WERI-Rb-1 (cell line): ENCODE measurements around the gene APOBR.

Experiments used
- DNase-seq: peaks from one replicate; pipeline ENCODE4 v3.0.0-alpha.2; 2020
- H3K27ac ChIP-seq: fragments of 250-450 bp; sonication (Bioruptor Pico); 2 replicates; pipeline ENCODE4 v1.5.1; 2020; ENCODE audit warnings: mild to moderate bottlenecking, moderate library complexity
- H3K27me3 ChIP-seq: fragments of 250-450 bp; sonication (Bioruptor Pico); 2 replicates; pipeline ENCODE4 v1.5.1; 2021; ENCODE audit warnings: mild to moderate bottlenecking, low read depth, moderate library complexity; ENCODE audit not compliant: insufficient read depth, severe bottlenecking
- H3K36me3 ChIP-seq: fragments of 250-450 bp; sonication (Bioruptor Pico); 2 replicates; pipeline ENCODE4 v1.5.1; 2020; ENCODE audit warnings: mild to moderate bottlenecking, moderate library complexity
- H3K4me3 ChIP-seq: 2 replicates; pipeline ENCODE4 v1.5.1; 2011; ENCODE audit warnings: low read depth, mild to moderate bottlenecking, control low read depth, low read length
- H3K9me3 ChIP-seq: fragments of 250-450 bp; sonication (Bioruptor Pico); 2 replicates; pipeline ENCODE4 v1.5.1; 2021; ENCODE audit warnings: mild to moderate bottlenecking, moderate library complexity; ENCODE audit not compliant: severe bottlenecking
- TF ChIP-seq, protein P1 (sequence below): IDR thresholded peaks from 2 replicates; pipeline ENCODE4 v1.5.1; 2011; ENCODE audit warnings: low read depth, mild to moderate bottlenecking, control low read depth, inconsistent platforms, low read length

Gene APOBR

GRCh38 chr16:28502290-28502689 is 7.8 kb downstream of the APOBR start:
- Histone ChIP-seq H3K27me3 (no peaks in the 10 kb centered on the region), H3K9me3 (no peaks in the 10 kb centered on the region), H3K4me3 (no peak overlapping the region), H3K36me3 (no peaks in the 10 kb centered on the region), H3K27ac (no peak overlapping the region)
- DNase-seq: no peak
- TF ChIP-seq, protein P1, sequence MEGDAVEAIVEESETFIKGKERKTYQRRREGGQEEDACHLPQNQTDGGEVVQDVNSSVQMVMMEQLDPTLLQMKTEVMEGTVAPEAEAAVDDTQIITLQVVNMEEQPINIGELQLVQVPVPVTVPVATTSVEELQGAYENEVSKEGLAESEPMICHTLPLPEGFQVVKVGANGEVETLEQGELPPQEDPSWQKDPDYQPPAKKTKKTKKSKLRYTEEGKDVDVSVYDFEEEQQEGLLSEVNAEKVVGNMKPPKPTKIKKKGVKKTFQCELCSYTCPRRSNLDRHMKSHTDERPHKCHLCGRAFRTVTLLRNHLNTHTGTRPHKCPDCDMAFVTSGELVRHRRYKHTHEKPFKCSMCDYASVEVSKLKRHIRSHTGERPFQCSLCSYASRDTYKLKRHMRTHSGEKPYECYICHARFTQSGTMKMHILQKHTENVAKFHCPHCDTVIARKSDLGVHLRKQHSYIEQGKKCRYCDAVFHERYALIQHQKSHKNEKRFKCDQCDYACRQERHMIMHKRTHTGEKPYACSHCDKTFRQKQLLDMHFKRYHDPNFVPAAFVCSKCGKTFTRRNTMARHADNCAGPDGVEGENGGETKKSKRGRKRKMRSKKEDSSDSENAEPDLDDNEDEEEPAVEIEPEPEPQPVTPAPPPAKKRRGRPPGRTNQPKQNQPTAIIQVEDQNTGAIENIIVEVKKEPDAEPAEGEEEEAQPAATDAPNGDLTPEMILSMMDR: no peak

GRCh38 chr16:28503470-28504259 is 9.2 kb downstream of the APOBR start:
- no peak overlapping the region for H3K27ac ChIP-seq
- TF ChIP-seq, protein P1: no peak
- no peak for DNase-seq

DNA sequence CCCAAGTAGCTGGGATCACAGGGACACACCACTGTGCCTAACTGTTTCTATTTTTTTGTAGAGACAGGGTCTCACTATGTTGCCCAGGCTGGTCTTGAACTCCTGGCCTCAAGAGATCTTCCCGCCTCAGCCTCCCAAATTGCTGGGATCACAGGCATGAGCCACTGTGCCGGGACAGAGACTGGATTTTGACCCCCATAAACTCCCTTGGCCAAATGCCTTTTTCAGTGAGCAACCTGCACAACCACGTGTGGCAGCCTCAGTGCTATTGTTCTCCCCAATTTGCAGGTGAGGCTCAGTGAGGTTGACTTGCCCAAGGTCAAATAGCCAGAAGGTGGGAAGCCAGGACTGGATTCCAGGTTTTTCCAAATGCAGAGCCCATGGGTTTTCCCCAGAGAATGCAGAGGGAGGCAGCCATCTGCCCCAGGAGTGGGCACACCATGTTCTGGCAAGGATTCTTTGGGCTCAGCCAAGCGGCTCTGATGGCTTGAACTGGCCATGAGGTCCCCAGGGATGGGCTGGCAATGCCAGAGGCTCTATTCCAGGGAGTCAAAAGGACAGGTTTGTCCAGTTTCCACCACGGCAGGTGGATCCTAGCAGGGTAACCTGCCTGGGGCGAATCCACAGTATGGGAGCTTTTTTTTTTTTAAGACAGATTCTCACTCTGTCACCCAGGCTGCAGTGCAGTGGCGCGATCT is 10.4 kb downstream of the APOBR start:
- Histone ChIP-seq H3K27me3 (no peaks in the 10 kb centered on the region), H3K4me3 (no peak overlapping the region), H3K9me3 (no peaks in the 10 kb centered on the region), H3K36me3 (no peaks in the 10 kb centered on the region), H3K27ac (no peak overlapping the region)
- DNase-seq: no peak
- TF ChIP-seq, protein P1: no peak

More at GRCh38 chr16:28503470-28504259, 9.2 kb downstream of the APOBR start:
- Histone ChIP-seq H3K9me3 (no peaks in the 10 kb centered on the region), H3K27me3 (no peaks in the 10 kb centered on the region), H3K4me3 (no peak overlapping the region), H3K36me3 (no peaks in the 10 kb centered on the region)

- DNase-seq: no peak
- Histone ChIP-seq H3K4me3 (no peak overlapping the region), H3K36me3 (no peaks in the 10 kb centered on the region), H3K27me3 (no peaks in the 10 kb centered on the region), H3K27ac (no peak overlapping the region), H3K9me3 (no peaks in the 10 kb centered on the region)
- TF ChIP-seq, protein P1: no peak
Measured at GRCh38 chr16:28505489-28506137, 11.2 kb downstream of the APOBR start.

- DNase-seq: no peak
- Histone ChIP-seq H3K27me3 (no peaks in the 10 kb centered on the region), H3K27ac (no peak overlapping the region), H3K9me3 (no peaks in the 10 kb centered on the region), H3K4me3 (no peak overlapping the region), H3K36me3 (no peaks in the 10 kb centered on the region)
- TF ChIP-seq, protein P1: no peak
Measured at GRCh38 chr16:28511031-28511430, 16.6 kb downstream of the APOBR start.
